Fibroblast of gingiva (primary cell): Measurements from ENCODE around the gene TSC2.
A peak's percentile ranks its signal among the peaks of the same experiment; 100 is the strongest.

Source experiments
- DNase-seq: peaks from one replicate; pipeline ENCODE4 v3.0.0-alpha.2; 2011; ENCODE audit warnings: low read depth

TSC2 gene

GRCh38 chr16:2047330-2048115 lies at the start of gene TSC2, which contains the start of gene NTHL1:
Gene TSC2 (plus strand): TSS chr16:2047985. CDS start chr16:2048616, 631 bp downstream.
Gene NTHL1 (minus strand): TSS chr16:2047834. CDS start chr16:2047823, 11 bp downstream.
- peak; percentile 95 for DNase-seq

- DNase-seq: no peak
Measured at GRCh38 chr16:1998360-1998835, 49.4 kb upstream of the TSC2 start.

GRCh38 chr16:1998852-1999801 lies 48.7 kb upstream of the TSC2 start:
- no peak for DNase-seq

GRCh38 chr16:1999866-2000514 lies 47.8 kb upstream of the TSC2 start:
- no peak for DNase-seq

- DNase-seq: no peak
Measured at GRCh38 chr16:2001035-2001434, 46.8 kb upstream of the TSC2 start.

GRCh38 chr16:2001456-2002355 lies 46.1 kb upstream of the TSC2 start:
- no peak for DNase-seq

GRCh38 chr16:2002406-2003230 lies 45.2 kb upstream of the TSC2 start:
- no peak for DNase-seq

GRCh38 chr16:2003231-2003826 lies 44.5 kb upstream of the TSC2 start:
- no peak for DNase-seq

- DNase-seq: peak; percentile 77
Measured at GRCh38 chr16:2003827-2004641, 43.8 kb upstream of the TSC2 start.

- DNase-seq: no peak
Measured at GRCh38 chr16:2004795-2005517, 42.8 kb upstream of the TSC2 start.

GRCh38 chr16:2005646-2006045 lies 42.1 kb upstream of the TSC2 start:
- DNase-seq: no peak

- no peak for DNase-seq
Measured at GRCh38 chr16:2006317-2006716, 41.5 kb upstream of the TSC2 start.

GRCh38 chr16:2007081-2007836 lies 40.5 kb upstream of the TSC2 start:
- no peak for DNase-seq

GRCh38 chr16:2008009-2008526 lies 39.7 kb upstream of the TSC2 start:
- DNase-seq: peak; percentile 92

GRCh38 chr16:2008631-2009163 lies 39.1 kb upstream of the TSC2 start:
- DNase-seq: peak; percentile 72

- DNase-seq: no peak
Measured at GRCh38 chr16:2009164-2009711, 38.5 kb upstream of the TSC2 start.
